RKO (cell line): Measurements from ENCODE around the gene ITCH.
A peak's percentile ranks its signal among the peaks of the same experiment; 100 is the strongest.
"Not testable (repeated sequence)": the region's sequence is repeated elsewhere in the genome, so short reads cannot be mapped to it uniquely, and the experiment has no call there.

ENCODE experiments used
- DNase-seq: peaks from one replicate; pipeline ENCODE4 v3.0.0-alpha.2; 2016; ENCODE audit warnings: low spot score

ITCH gene

GRCh38 chr20:34344238-34344637 lies 18.8 kb upstream of the ITCH start:
- no peak for DNase-seq

- no peak for DNase-seq
These were observed 17.7 kb upstream of the ITCH start for GRCh38 chr20:34345402-34345736.

GRCh38 chr20:34345839-34346532 lies 17.1 kb upstream of the ITCH start:
- DNase-seq = not testable (repeated sequence)

GRCh38 chr20:34346533-34346865 lies 16.6 kb upstream of the ITCH start:
- not testable (repeated sequence) for DNase-seq

- no peak for DNase-seq
These were observed 15.5 kb upstream of the ITCH start for GRCh38 chr20:34347571-34347970.

- DNase-seq = no peak
These were observed 13.0 kb upstream of the ITCH start for GRCh38 chr20:34350095-34350494.

GRCh38 chr20:34353467-34353866 lies 9.6 kb upstream of the ITCH start:
- not testable (repeated sequence) for DNase-seq

- no peak for DNase-seq
These were observed 7.6 kb upstream of the ITCH start for GRCh38 chr20:34355427-34355826.

GRCh38 chr20:34359729-34360128 lies 3.3 kb upstream of the ITCH start:
- not testable (repeated sequence) for DNase-seq

- DNase-seq = no peak
These were observed 491 bp upstream of the ITCH start for GRCh38 chr20:34362502-34363061.

- DNase-seq = peak; percentile 75
These were observed 571 bp downstream of the ITCH start for GRCh38 chr20:34363465-34364222.

- no peak for DNase-seq
These were observed 1.1 kb downstream of the ITCH start for GRCh38 chr20:34364223-34364506.

- no peak for DNase-seq
These were observed 2.7 kb downstream of the ITCH start for GRCh38 chr20:34365765-34366213.

GRCh38 chr20:34367155-34367554 lies 4.1 kb downstream of the ITCH start:
- no peak for DNase-seq

- not testable (repeated sequence) for DNase-seq
These were observed 4.8 kb downstream of the ITCH start for GRCh38 chr20:34367911-34368310.

- DNase-seq = peak; percentile 61
These were observed 5.5 kb downstream of the ITCH start for GRCh38 chr20:34368547-34368946.

- no peak for DNase-seq
These were observed 6.2 kb downstream of the ITCH start for GRCh38 chr20:34369265-34369664.

GRCh38 chr20:34370062-34370461 lies 7.0 kb downstream of the ITCH start:
- no peak for DNase-seq

- DNase-seq = no peak
These were observed 10.4 kb downstream of the ITCH start for GRCh38 chr20:34373445-34373844.

- no peak for DNase-seq
These were observed 11.2 kb downstream of the ITCH start for GRCh38 chr20:34374209-34374760.

- no peak for DNase-seq
These were observed 12.9 kb downstream of the ITCH start for GRCh38 chr20:34375977-34376430.

GRCh38 chr20:34377072-34377847 lies 14.2 kb downstream of the ITCH start:
- DNase-seq = no peak
